Subcutaneous adipose tissue (tissue), 4 donors: ENCODE measurements around the gene CCDC127. TPM values are rescaled to one million over a fixed set of nuclear protein-coding genes. Genes with fewer than 3 reads are reported as not detected.

ENCODE experiments used
- total RNA-seq, 4 donors: library from RNA; depleted of rRNA; stranded (reverse); fragments of >200 nt; gene quantifications; one replicate each; pipeline ENCODE4 v1.1.0, GENCODE V29; 2016
- TF ChIP-seq, protein P1 (sequence below): fragments of 450-650 bp; IDR thresholded peaks from one replicate; pipeline ENCODE4 v1.5.1; 2016; ENCODE audit warnings: low read depth, mild to moderate bottlenecking, control low read depth, antibody characterized with exemption, moderate library complexity

The CCDC127 gene
- total RNA-seq, 4 donors from 2014 or later: 4.9 to 6.5 (median 5.8) TPM

GRCh38 chr5:213803-214395, 4.1 kb downstream of the CCDC127 start:
- TF ChIP-seq, protein P1, sequence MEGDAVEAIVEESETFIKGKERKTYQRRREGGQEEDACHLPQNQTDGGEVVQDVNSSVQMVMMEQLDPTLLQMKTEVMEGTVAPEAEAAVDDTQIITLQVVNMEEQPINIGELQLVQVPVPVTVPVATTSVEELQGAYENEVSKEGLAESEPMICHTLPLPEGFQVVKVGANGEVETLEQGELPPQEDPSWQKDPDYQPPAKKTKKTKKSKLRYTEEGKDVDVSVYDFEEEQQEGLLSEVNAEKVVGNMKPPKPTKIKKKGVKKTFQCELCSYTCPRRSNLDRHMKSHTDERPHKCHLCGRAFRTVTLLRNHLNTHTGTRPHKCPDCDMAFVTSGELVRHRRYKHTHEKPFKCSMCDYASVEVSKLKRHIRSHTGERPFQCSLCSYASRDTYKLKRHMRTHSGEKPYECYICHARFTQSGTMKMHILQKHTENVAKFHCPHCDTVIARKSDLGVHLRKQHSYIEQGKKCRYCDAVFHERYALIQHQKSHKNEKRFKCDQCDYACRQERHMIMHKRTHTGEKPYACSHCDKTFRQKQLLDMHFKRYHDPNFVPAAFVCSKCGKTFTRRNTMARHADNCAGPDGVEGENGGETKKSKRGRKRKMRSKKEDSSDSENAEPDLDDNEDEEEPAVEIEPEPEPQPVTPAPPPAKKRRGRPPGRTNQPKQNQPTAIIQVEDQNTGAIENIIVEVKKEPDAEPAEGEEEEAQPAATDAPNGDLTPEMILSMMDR: no peak

- TF ChIP-seq, protein P1: no peak
Measured at GRCh38 chr5:208449-209114, 9.4 kb downstream of the CCDC127 start.

DNA sequence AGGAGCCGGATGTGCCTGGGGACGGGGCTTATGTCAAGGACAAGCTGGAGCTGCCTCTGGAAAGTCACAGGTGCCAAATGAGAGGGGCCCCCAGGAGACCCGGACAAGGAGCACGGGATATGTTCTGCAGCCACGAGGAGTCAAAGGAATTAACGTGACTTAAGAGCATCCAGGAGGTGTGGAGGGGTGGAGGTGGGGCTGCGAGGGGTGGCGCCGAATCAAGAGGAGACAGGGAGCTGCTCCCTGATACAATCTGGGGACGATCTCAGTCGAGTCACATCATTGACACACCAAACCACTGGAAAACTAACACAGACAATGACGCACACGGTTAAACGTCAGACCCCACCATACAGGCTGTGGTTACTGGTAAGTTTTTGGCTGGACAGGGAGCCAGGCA, 10.4 kb downstream of the CCDC127 start:
- TF ChIP-seq, protein P1: no peak

DNA sequence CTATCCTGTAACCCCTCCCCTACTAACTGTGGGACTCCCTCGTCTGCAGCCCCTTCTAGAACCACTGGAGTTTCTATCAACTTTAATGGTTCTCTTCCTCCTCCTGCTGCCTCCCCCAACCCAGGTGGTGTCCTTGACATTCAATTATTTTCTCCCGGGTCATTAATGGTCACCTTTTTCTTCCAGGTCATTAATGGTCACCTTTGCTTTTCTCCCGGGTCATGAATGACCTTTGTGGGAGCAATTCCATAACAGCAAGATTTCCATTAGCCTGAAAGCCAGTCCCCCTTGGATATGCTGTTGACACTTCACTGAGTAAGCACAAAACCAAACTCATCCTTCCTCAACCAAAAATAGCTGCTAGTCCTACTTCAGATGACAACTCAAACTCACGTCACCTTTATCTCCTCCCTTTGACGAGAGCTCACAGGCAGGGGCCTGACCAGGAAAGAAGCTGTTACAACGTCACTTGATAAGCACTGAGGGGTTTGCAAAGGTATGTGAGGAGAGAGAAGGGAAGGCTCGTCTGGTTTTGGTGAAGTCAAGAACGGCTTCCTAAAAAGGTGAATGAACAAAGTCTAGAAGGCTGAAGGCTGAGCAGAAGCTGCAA, 10.9 kb downstream of the CCDC127 start:
- TF ChIP-seq, protein P1: no peak

GRCh38 chr5:206406-206805, 11.5 kb downstream of the CCDC127 start:
- TF ChIP-seq, protein P1: no peak

DNA sequence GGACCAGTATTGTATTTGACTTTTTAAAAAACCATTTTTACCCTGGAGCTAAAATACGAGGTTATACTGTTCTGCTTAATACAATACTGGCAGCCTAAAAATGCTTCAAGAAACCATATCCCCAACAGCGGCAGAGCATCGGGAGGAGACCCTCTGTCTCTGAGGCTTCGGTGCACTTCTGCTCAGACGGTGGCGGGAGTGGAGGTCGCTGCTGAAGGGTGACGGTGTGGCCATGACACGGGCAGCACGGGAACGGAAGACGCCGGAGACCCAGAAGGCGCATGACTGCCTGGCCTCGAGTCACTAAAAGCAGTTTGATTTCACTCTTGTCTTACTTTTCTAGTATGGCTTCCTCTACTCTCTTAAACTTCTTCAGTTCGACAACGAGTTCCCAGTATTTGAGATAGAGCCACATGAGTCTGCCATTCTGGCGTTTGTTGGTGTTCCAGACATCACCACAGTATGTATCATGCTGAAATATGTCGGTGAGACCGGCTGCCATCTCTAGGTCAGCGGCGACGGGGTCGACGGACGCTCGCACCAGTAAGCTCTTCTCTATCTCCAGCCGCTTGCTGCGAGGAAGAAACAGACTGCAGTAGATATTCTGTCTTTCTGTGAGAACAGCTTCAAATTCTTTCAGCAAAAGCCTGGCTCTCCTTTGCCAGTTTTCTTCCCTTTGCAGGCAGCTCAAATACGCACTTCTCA, 12.8 kb downstream of the CCDC127 start:
- TF ChIP-seq, protein P1: no peak

DNA sequence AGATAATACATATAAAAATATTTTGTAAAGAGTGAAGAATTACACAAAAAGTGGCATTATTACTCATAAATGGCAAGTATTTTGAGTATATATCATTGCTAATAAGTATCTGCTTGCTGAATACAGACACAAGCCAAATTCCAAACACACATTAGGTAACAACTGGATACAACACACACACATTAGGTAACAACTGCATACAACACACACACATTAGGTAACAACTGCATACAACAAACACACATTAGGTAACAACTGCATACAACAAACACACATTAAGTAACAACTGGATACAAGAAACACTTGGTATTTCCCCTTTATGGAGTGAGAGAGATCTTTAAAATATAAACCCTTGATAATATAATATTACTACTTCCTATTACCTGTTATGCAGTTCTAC, 13.5 kb downstream of the CCDC127 start:
- TF ChIP-seq, protein P1: no peak
